Transverse colon (tissue), 4 donors: ENCODE data around the gene KRT39. TPM values are rescaled to one million over a fixed set of nuclear protein-coding genes. Genes with fewer than 3 reads are reported as not detected.

ENCODE experiments used
- DNase-seq: peaks from one replicate; pipeline ENCODE4 v3.0.0-alpha.2; 2019
- H3K27ac ChIP-seq, 4 donors: fragments of 200-600 bp; sonication (generic); 2 replicates each; pipeline ENCODE4 v1.5.1; 2016 to 2018; ENCODE audit warnings: inconsistent platforms in 4 of 4
- H3K27me3 ChIP-seq: fragments of 200-600 bp; sonication (generic); 2 replicates; pipeline ENCODE4 v1.5.1; 2017; ENCODE audit warnings: inconsistent platforms
- H3K36me3 ChIP-seq, 4 donors: fragments of 200-600 bp; sonication (generic); 2 replicates each; pipeline ENCODE4 v1.5.1; 2017 to 2019; ENCODE audit warnings: inconsistent platforms in 4 of 4
- H3K4me1 ChIP-seq, 4 donors: fragments of 200-600 bp; sonication (generic); 2 replicates each; pipeline ENCODE4 v1.5.1; 2017 to 2020; ENCODE audit warnings: inconsistent platforms in 4 of 4
- H3K4me3 ChIP-seq, 4 donors: fragments of 200-600 bp; sonication (generic); 1 replicate in 1 of 4; 2 replicates in 3 of 4; pipeline versions ENCODE4 v1.5.1 to v1.6.1; 2017 to 2019; ENCODE audit warnings: inconsistent platforms in 4 of 4
- H3K9me3 ChIP-seq, 2 donors: fragments of 200-600 bp; sonication (generic); 2 replicates each; pipeline ENCODE4 v1.5.1; 2017 to 2019; ENCODE audit warnings: inconsistent platforms in 2 of 2
- CTCF ChIP-seq, 5 experiments: fragments of 200-600 bp in 3 of 5; fragments of 450-650 bp in 2 of 5; sonication (generic) in 3 of 5; IDR thresholded peaks; 1 replicate in 2 of 5; 2 replicates in 3 of 5; pipeline ENCODE4 v1.5.1; 2016 to 2017; ENCODE audit warnings: antibody characterized with exemption in 5 of 5, inconsistent platforms in 3 of 5, mild to moderate bottlenecking in 2 of 5, moderate library complexity in 1 of 5
- EP300 ChIP-seq: sonication (generic); formaldehyde crosslinking; IDR thresholded peaks from one replicate; pipeline ENCODE4 v1.6.1; 2017; ENCODE audit warnings: antibody characterized with exemption, low read depth
- POLR2A ChIP-seq: fragments of 450-650 bp; IDR thresholded peaks from one replicate; pipeline ENCODE4 v1.6.1; 2016; ENCODE audit warnings: antibody characterized with exemption, mild to moderate bottlenecking, moderate library complexity
- POLR2AphosphoS5 ChIP-seq, 3 donors: sonication (generic); formaldehyde crosslinking; IDR thresholded peaks; one replicate each; pipeline ENCODE4 v1.6.1; 2016; ENCODE audit warnings: antibody characterized with exemption in 3 of 3
- WGBS, 2 donors: methylation state at CpG; one replicate each; pipeline ENCODE4 v1.1.5; 2018; ENCODE audit warnings: low coverage in 1 of 2; 5-methylcytosine and 5-hydroxymethylcytosine counted together
- in situ Hi-C, 4 donors: fragments of 200-750 bp; cut with MboI; loops; one replicate each; pipeline versions ENCODE4 v1.15.0 to v1.15.1; 2017; ENCODE audit warnings: low sequenced_read_pairs in 3 of 4, low pct_ligation_motif_present in 1 of 4, low pct_unique_long_range_greater_than_20kb in 1 of 4
- intact Hi-C: fragments of 100-400 bp; cut with DNase I; formaldehyde crosslinking; loops from one replicate; pipeline ENCODE4 v1.15.1; 2023; ENCODE audit warnings: low total_unique reads
- total RNA-seq, 4 donors: library from RNA; depleted of rRNA; stranded (reverse); fragments of >200 nt; gene quantifications; one replicate each; pipeline ENCODE4 v1.1.0, GENCODE V29; 2016

The KRT39 gene
- total RNA-seq, 4 donors from 2014 or later = not detected

- Histone ChIP-seq H3K9me3 (no peaks in the 10 kb centered on the region), H3K27ac (no peak overlapping the region), H3K4me1 (peaks cover 0 to 10% (median 0%) of the 10 kb centered on the region in 4 donors), H3K27me3 (no peaks in the 10 kb centered on the region), H3K36me3 (no peaks in the 10 kb centered on the region), H3K4me3 (no peak overlapping the region)
- in situ Hi-C loops (no loop called here), intact Hi-C loops (no loop called here)
- no peak for DNase-seq
- 64% methylated on average over 2 of the region's 2 CpGs; no CpG with 5 or more reads in 1 of the 2 donors for WGBS, 2 donors
- no peak for TF ChIP-seq CTCF (IDR thresholded peaks at IDR 0.05)
- TF ChIP-seq POLR2AphosphoS5 (IDR thresholded peaks at IDR 0.05) = no peak
- TF ChIP-seq POLR2A = no peak
- no peak for TF ChIP-seq EP300
These were observed 34.1 kb downstream of the KRT39 start for GRCh38 chr17:40932608-40933007.

GRCh38 chr17:40931311-40931710, 35.4 kb downstream of the KRT39 start:
- in situ Hi-C loops = no loop called here
- Histone ChIP-seq H3K9me3 (no peaks in the 10 kb centered on the region), H3K4me3 (no peak overlapping the region), H3K4me1 (peaks cover 0 to 1% (median 0%) of the 10 kb centered on the region in 4 donors), H3K27me3 (peaks cover 2% of the 10 kb centered on the region), H3K36me3 (no peaks in the 10 kb centered on the region), H3K27ac (no peak overlapping the region)
- no peak for DNase-seq
- WGBS, 2 donors = 57 to 80% methylated on average over 3 of the region's 3 CpGs
- intact Hi-C loops = no loop called here
- TF ChIP-seq EP300 (no peak), CTCF (IDR thresholded peaks at IDR 0.05) (no peak), POLR2A (no peak), POLR2AphosphoS5 (IDR thresholded peaks at IDR 0.05) (no peak)

GRCh38 chr17:40926341-40926740, 40.4 kb downstream of the KRT39 start:
- in situ Hi-C loops = no loop called here
- 79 to 81% methylated on average over 8 of the region's 8 CpGs for WGBS, 2 donors
- Histone ChIP-seq H3K36me3 (no peaks in the 10 kb centered on the region), H3K27me3 (peaks cover 16% of the 10 kb centered on the region), H3K4me1 (no peaks in the 10 kb centered on the region), H3K27ac (no peak overlapping the region), H3K4me3 (no peak overlapping the region), H3K9me3 (no peaks in the 10 kb centered on the region)
- TF ChIP-seq CTCF (IDR thresholded peaks at IDR 0.05) (no peak), POLR2A (no peak), EP300 (no peak), POLR2AphosphoS5 (IDR thresholded peaks at IDR 0.05) (no peak)
- DNase-seq = no peak
- intact Hi-C loops = no loop called here

GRCh38 chr17:40922239-40922638, 44.5 kb downstream of the KRT39 start:
- in situ Hi-C loops (loop anchor here in 2 of 4 donors (25.0 kb wide), 2 partner anchors 615 to 715 kb away; partner anchors contain the start of gene KRT19 (in 1 of the 2)), intact Hi-C loops (no loop called here)
- TF ChIP-seq POLR2AphosphoS5 (IDR thresholded peaks at IDR 0.05) (no peak), CTCF (IDR thresholded peaks at IDR 0.05) (no peak), EP300 (no peak), POLR2A (no peak)
- Histone ChIP-seq H3K27me3 (peaks cover 16% of the 10 kb centered on the region), H3K4me3 (no peak overlapping the region), H3K9me3 (no peaks in the 10 kb centered on the region), H3K4me1 (no peaks in the 10 kb centered on the region), H3K27ac (no peak overlapping the region), H3K36me3 (no peaks in the 10 kb centered on the region)
- WGBS, 2 donors = 64% methylated on average over 2 of the region's 2 CpGs; no CpG with 5 or more reads in 1 of the 2 donors
- no peak for DNase-seq
